SKM-1 (cell line): ENCODE results near the gene RNF214.
"Not testable (repeated sequence)": the region's sequence is repeated elsewhere in the genome, so short reads cannot be mapped to it uniquely, and the experiment has no call there.

Experiments
- DNase-seq: peaks from one replicate; lab custom pipeline; 2025; ENCODE audit not compliant: unreplicated experiment; lab: John Stamatoyannopoulos, UW

The RNF214 gene

DNA sequence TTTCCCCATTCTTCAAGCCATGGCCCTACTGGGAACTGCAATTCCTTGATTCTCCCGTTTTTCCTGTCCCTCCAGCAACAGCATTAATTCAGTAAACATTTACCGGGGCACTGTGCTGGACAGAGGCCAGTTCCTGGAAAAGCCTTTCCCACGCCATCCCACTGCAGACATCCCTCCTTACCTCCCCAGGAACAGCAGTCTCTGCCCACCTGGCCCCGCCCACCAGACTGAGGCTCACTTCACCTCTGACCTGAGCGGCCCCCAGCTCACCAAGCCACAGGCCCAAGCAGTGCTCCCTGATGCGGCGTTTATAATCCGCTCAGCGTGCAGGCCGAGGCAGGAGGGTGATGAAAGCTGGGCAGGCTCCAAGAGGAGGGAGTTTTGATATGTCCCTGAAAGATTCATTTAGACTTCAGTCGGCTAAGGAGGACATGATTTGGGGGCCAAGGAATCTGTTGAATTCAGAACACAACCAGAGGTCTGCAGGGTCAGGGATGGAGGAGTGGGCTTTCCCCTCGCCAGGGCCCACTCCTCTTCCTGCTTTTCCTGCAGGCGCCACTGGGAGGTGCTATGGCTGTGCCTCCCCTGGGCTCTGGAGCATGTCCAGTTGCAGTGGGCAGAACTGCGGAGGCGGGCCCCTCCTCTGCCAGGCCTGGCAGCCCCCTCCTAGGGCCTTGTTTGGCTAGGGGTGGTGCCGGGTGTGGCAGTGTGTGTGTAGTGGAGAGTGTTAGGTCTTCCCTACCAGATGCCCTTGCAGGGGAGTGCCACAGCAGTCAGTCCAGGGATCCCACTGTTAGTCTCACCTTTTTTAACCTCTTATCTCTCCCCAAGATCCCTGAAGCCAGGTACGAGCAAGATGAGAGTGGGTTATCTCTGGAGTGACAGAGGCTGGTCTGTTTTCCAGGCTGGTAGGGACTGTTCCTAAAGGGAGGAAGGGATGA, 34.7 kb upstream of the RNF214 start:
- no peak for DNase-seq

DNA sequence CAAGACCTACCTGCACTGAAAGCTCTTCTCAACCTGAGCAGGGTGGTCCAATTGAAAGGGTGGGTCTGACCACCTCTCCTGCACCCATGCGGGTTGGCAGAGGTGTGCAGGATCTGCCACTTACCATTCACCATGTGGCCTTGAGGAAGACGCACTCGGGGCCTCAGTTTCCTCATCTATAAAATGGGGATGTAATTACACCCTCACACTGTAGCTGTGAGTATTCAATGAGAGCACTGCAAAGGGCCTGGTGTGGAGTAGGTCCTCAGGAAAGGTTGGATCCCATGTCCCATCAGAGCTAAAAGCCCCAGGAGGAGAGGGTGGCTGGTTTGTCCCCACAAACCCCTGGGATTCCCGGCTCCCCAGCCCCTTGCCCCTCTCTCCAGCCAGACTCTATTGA, 33.9 kb upstream of the RNF214 start:
- DNase-seq, result no peak

- DNase-seq, result no peak
Observed at GRCh38 chr11:117199053-117199915, 33.2 kb upstream of the RNF214 start, which contains the start of gene TAGLN. TAGLN (plus strand) TSS chr11:117199370; CDS start chr11:117203014, 3,644 bp downstream.

DNA sequence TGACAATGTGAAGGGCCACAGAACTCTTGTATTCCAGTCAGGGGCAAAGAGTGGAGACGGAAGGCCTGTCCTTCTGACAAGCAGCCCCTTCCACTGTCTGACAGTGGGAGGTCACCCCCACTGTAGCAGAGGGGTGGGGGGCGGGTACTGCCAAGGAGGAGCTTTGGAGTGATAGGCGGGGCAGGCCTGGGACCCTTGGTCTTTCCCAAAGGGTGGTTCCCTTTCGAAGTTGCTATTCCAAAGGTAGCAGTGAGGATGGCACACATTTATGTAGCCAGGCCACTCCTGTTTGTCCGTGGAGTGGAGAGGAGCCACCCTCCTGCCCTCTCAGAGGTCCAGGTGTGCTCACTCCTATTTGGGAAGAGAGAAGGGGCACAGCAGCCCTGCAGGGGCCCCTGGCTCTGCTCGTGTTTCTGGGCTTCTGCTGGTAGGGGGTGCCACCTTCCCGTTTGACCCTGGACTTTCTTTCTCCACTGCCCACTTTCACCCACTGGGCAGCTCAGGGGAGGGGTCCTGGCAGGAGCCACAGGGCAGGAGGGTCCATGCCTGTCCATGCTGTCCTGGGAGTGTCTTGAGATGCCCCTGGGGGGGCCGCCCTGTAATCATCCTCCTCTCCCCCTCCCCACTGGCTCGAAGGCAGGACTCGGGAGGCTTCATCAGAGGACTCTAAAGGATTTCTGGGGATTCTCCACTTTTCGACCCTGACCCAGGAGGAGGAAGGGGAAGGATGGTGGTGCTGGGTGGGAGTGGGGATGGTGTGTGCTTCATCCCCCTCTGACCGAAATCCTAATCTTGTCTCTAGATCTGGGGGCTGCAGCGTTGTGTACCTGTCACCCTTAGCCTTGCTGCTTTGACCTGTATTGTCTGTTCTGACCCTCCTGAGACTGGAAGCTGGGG, 32.3 kb upstream of the RNF214 start:
- no peak for DNase-seq

- no peak for DNase-seq
Observed at GRCh38 chr11:117200813-117201657, 31.4 kb upstream of the RNF214 start.

DNA sequence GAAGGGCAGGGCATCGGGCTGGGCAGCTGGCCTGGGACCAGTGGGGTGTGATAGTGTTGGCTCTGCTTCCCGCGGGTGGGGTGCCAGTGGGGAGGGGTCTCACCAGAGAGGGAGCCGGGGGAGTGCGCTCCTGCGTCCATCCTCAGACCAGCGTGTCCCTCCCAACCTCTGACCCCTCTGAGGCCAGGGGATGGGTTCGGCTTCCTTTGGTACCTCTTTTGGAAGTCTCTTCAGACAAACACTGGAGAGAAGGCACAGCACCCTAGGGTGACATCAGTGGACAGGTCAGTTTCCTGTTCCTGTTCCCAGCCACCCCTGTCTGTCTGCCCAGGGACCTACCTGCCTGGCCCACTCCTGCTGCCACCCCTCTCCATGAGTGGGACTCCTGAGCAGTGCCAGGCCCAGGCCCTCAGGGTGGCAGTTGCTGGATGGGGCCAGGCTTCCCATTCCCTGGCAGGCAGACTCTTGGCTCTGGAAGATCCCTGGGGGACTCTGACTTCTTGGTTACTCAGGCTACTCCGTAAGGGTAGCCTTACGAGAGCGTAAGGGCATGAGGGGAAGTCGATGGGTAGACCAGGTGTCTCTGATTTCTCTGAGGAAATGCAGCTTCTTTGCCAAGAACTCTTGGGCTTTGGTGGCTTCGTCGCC, 30.7 kb upstream of the RNF214 start:
- no peak for DNase-seq

GRCh38 chr11:117202386-117203068, 29.9 kb upstream of the RNF214 start:
- DNase-seq, result no peak

- DNase-seq, result no peak
Observed at GRCh38 chr11:117203069-117203407, 29.4 kb upstream of the RNF214 start.

DNA sequence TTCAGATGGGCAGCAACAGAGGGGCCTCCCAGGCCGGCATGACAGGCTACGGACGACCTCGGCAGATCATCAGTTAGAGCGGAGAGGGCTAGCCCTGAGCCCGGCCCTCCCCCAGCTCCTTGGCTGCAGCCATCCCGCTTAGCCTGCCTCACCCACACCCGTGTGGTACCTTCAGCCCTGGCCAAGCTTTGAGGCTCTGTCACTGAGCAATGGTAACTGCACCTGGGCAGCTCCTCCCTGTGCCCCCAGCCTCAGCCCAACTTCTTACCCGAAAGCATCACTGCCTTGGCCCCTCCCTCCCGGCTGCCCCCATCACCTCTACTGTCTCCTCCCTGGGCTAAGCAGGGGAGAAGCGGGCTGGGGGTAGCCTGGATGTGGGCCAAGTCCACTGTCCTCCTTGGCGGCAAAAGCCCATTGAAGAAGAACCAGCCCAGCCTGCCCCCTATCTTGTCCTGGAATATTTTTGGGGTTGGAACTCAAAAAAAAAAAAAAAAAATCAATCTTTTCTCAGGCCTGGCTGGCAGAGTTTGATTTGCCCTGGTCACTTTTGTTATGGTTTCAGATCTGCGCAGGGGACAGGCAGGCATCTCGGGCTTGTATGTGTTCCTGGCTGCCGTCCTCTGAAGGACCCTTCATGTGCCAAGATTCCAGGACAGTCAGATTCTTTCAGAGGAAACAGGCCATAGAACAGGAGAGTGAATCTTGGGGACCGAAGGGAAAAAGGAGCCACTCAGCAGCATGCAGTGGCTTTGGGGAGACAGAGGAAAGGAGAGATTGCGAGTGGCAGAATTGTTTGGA, 28.0 kb upstream of the RNF214 start:
- no peak for DNase-seq

DNA sequence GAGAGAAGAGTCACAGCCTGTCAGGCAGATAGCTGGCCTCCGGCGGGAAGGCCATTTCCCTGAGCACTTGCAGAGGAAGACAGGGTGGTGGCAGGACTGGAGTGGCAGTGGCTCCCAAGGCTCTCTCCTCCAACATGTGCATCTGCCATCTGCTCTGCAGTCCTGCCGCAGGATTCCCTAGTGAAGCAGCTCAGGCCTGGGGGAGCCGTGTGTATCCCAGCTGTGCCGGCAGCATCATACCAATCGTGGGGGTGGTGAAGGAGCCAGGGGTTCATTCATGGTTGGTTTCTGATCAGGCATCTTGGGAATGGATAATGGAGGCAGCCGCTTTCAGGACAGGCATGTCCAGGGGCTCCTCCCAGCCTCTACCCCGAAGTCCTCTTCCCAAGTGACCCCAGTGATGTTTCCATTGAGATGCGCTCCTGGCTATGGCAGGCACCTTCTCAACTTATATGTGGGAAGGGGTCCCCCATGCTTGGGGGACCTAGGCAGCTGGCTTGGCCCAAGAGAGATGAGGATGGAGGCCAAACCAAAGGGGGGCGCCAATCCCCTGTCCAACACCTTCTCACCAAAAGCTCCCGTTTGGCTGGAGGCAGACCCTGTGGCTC, 27.2 kb upstream of the RNF214 start:
- no peak for DNase-seq

DNA sequence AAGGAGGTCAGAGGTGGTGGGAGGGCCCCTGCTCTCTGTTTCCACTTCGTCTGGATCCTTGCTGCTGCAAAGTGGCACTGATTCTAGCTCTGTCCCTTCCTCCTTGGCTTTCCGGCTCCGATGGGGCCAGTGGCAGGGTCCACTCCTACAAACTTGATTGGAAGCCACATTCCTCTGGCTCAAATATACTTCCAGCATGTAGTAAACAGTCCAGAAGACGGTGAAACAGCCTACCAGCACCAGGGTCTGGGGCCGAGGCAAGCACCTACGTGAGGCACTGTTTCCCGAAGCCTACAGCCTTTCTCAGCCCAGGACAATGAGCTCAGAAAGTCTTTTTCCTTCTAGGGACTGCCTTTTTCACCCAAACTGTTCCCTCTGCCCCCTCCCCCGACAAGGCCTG, 26.4 kb upstream of the RNF214 start:
- not testable (repeated sequence) for DNase-seq

- not testable (repeated sequence) for DNase-seq
Observed at GRCh38 chr11:117206859-117207258, 25.6 kb upstream of the RNF214 start.

DNA sequence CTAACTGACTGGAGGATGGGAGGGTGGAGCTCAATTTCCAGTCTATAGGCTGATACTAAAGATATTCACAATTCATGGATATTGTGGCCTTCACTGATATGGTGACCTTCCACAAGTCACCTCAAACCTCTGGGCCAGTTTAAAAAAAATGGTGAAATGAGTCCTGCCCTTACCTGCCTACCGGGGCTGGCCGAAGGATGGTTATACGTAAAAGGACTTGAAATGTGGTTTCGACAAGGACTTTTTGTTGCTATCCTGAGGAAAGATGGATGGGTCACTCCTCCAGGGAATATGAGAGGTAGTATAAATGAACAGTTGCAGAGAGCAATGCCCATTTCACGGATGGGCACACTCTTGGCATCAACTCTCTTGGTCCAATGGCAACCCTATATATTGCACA, 25.0 kb upstream of the RNF214 start:
- not testable (repeated sequence) for DNase-seq

- not testable (repeated sequence) for DNase-seq
Observed at GRCh38 chr11:117208710-117209109, 23.8 kb upstream of the RNF214 start.

GRCh38 chr11:117209351-117210125, 22.9 kb upstream of the RNF214 start:
- not testable (repeated sequence) for DNase-seq

- DNase-seq, result no peak
Observed at GRCh38 chr11:117210620-117211019, 21.9 kb upstream of the RNF214 start.
